Gastroesophageal sphincter (tissue), 3 donors: ENCODE data around the gene IFI27L2.

Source experiments
- EP300 ChIP-seq: sonication (generic); formaldehyde crosslinking; IDR thresholded peaks from one replicate; pipeline ENCODE4 v1.6.1; 2017; ENCODE audit warnings: antibody characterized with exemption, mild to moderate bottlenecking
- POLR2A ChIP-seq, 2 donors: fragments of 450-650 bp; IDR thresholded peaks; one replicate each; pipeline ENCODE4 v1.6.1; 2017; ENCODE audit warnings: antibody characterized with exemption in 2 of 2, mild to moderate bottlenecking in 2 of 2, moderate library complexity in 1 of 2
- TF ChIP-seq, protein P1 (sequence below), 4 experiments: fragments of 200-600 bp in 2 of 4; fragments of 450-650 bp in 2 of 4; sonication (generic) in 1 of 4; IDR thresholded peaks; one replicate each; pipeline ENCODE4 v1.5.1; 2017 to 2019; ENCODE audit warnings: antibody characterized with exemption in 4 of 4, mild to moderate bottlenecking in 2 of 4, moderate library complexity in 2 of 4

DNA sequence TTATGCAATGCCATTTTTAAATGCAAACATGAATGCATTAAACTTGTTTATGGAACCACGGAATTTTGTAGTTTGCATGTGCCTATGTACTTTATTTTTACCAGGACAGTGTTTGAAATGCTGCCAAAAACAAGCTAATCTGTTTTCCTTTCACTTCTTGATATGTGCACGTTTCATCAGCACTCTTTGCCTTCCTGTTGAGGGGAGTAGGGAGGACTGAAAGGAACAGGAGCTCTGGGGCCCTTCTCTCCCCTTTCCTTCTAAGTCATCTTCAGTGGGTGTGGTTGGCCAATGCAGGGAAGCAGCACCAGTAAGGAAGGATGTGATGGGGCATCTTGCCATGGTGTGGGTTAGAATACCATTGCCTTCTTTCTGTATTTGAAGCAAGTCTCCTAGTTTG lies 32.6 kb upstream of the IFI27L2 start:
- TF ChIP-seq, protein P1, sequence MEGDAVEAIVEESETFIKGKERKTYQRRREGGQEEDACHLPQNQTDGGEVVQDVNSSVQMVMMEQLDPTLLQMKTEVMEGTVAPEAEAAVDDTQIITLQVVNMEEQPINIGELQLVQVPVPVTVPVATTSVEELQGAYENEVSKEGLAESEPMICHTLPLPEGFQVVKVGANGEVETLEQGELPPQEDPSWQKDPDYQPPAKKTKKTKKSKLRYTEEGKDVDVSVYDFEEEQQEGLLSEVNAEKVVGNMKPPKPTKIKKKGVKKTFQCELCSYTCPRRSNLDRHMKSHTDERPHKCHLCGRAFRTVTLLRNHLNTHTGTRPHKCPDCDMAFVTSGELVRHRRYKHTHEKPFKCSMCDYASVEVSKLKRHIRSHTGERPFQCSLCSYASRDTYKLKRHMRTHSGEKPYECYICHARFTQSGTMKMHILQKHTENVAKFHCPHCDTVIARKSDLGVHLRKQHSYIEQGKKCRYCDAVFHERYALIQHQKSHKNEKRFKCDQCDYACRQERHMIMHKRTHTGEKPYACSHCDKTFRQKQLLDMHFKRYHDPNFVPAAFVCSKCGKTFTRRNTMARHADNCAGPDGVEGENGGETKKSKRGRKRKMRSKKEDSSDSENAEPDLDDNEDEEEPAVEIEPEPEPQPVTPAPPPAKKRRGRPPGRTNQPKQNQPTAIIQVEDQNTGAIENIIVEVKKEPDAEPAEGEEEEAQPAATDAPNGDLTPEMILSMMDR (IDR thresholded peaks at IDR 0.05) = no peak
- TF ChIP-seq POLR2A (IDR thresholded peaks at IDR 0.05) = no peak
- TF ChIP-seq EP300 = no peak
